ENCODE data around the gene CELF4.
A peak's percentile ranks its signal among the peaks of the same experiment; 100 is the strongest.

Gene CELF4

GRCh38 chr18:37339701-37340215 lies 225.8 kb downstream of the CELF4 start:
- DNase-seq: no peak

GRCh38 chr18:37336568-37337285 lies 228.9 kb downstream of the CELF4 start:
- DNase-seq: no peak

- DNase-seq: no peak
Measured at GRCh38 chr18:37335409-37335736, 230.2 kb downstream of the CELF4 start.

- no peak for DNase-seq
Measured at GRCh38 chr18:37334631-37335408, 230.8 kb downstream of the CELF4 start.

GRCh38 chr18:37332628-37333420 lies 232.8 kb downstream of the CELF4 start:
- DNase-seq: peak; percentile 14

GRCh38 chr18:37332219-37332618 lies 233.4 kb downstream of the CELF4 start:
- DNase-seq: no peak

GRCh38 chr18:37330173-37330572 lies 235.4 kb downstream of the CELF4 start:
- DNase-seq: no peak

- no peak for DNase-seq
Measured at GRCh38 chr18:37328946-37329719, 236.5 kb downstream of the CELF4 start.

GRCh38 chr18:37327063-37327577 lies 238.5 kb downstream of the CELF4 start:
- no peak for DNase-seq

GRCh38 chr18:37322492-37323035 lies 243.0 kb downstream of the CELF4 start:
- DNase-seq: peak; percentile 21

- no peak for DNase-seq
Measured at GRCh38 chr18:37321582-37322491, 243.8 kb downstream of the CELF4 start.

- DNase-seq: no peak
Measured at GRCh38 chr18:37320317-37320716, 245.3 kb downstream of the CELF4 start.

GRCh38 chr18:37318360-37319355 lies 246.9 kb downstream of the CELF4 start:
- no peak for DNase-seq

GRCh38 chr18:37317486-37317885 lies 248.1 kb downstream of the CELF4 start:
- DNase-seq: no peak

GRCh38 chr18:37316468-37316867 lies 249.1 kb downstream of the CELF4 start:
- DNase-seq: no peak

- no peak for DNase-seq
Measured at GRCh38 chr18:37315935-37316334, 249.7 kb downstream of the CELF4 start.

- DNase-seq: no peak
Measured at GRCh38 chr18:37314534-37314933, 251.1 kb downstream of the CELF4 start.

GRCh38 chr18:37313624-37314023 lies 252.0 kb downstream of the CELF4 start:
- DNase-seq: no peak

GRCh38 chr18:37309861-37310260 lies 255.7 kb downstream of the CELF4 start:
- DNase-seq: no peak

GRCh38 chr18:37309059-37309458 lies 256.5 kb downstream of the CELF4 start:
- no peak for DNase-seq

Data from NCI-H1105 (cell line).